Activated CD4-positive, CD25-positive, alpha-beta regulatory T cell treated with anti-CD3 and anti-CD28 coated beads, Interleukin-2, amount 50 U/mL, for 16 hours (primary cell): ENCODE data around the gene CHRM3.

Experiments used
- DNase-seq: peaks from one replicate; pipeline ENCODE4 v3.0.0-alpha.2; 2020; ENCODE audit warnings: low read depth, low spot score

The CHRM3 gene

DNA sequence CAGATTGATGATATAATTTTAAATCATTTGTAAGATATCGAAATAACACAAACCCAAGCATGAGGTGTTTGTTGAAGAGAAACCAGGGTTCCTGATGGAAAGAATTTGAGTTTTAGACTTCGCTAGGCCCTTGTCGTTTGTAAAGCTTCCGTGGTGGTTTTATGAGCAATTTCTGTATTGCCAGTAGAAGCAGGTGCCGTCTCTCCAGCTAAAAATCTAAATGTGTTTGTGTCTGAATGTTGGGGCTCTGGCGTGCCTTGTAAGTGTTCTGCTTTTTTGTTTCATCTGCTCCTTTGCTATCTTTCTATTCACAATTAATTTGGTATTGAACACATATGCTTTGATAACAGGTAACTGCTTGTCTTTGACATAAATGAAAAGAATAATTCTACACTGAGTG, 27.5 kb downstream of the CHRM3 start:
- no peak for DNase-seq

DNA sequence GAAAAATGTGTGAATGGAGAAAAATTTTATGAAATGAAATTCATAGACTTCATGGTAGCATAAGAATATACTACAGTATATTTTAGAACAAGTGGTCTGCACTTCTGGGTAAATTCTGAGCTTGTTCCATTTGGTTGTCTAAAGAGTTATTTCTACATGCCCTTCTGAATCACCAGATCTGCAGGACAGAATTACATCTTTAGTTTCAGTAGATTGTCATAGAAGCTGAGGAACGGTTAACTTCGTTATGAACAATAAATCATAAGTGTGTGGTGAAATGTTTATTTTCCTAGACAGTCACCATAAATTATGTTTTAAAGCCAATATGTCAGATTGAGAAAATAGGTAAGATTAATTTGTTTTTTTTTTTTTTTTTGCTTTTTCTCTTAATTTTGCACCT, 30.9 kb downstream of the CHRM3 start:
- no peak for DNase-seq

DNA sequence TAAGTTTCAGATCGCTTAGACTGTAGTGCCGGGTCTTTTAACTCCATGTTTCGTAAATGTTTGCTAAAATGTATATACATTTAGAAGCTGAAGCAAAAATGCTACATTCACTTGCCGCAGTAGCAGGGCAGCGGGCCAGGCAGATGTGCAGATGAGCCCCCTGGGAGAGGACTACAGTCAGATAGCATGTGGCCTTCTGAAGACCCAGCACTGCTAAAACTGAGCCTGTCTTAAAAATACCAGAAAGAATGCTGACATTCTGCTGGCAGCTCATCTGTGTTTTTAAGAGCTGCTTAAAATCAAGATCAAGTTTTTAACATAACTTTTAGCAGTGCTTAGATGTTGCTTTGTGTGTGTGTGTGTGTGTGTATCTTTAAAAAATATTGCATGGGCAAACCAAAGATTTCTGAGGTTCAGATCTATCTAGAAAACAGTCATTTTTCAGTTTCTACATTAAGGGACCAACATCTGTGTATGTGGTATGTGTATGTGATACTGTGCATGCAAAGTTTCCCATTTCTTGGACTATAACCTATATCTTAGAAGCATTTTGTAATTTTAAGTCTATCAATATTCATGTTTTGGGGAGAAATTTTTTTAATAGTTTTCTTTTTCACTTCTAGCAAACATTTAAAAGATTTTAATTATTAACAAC, 31.7 kb downstream of the CHRM3 start:
- DNase-seq: no peak

DNA sequence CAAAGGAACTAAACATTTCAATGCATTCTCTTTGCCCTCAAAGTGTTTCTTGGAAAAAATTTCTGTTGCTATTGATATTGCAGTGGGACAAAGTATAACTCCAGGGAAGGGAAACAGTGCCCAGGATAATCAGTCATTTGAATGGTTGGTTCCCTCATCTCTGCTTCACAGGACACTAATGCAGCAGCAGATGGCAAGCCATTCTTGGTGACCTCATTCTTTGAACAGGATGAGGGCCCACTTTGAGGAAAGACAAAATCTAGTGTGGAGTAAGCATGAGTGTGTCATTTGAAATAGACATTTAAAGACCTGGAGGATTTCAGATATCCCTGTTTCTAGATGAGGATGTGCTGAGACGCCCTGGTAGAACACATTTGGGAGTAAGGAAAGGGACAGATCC, 32.3 kb downstream of the CHRM3 start:
- no peak for DNase-seq

DNA sequence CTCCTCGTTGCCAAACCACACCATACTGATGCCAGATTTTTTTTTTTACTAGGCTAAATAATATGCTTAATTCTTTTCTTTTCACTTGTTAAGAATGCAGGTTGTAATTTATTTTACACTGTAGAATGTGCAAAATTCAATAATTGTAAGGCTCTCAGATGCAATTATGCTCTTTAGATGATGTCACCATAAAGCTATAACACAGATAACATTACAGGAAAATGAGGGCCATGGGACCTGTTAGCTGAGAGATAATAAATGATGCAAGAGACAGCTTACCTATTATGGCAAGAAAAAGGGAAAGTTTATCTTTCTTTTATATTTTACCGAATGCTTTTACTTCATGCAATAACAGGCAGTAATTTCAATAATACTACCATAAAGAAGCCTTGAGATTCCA, 35.4 kb downstream of the CHRM3 start:
- DNase-seq: no peak

DNA sequence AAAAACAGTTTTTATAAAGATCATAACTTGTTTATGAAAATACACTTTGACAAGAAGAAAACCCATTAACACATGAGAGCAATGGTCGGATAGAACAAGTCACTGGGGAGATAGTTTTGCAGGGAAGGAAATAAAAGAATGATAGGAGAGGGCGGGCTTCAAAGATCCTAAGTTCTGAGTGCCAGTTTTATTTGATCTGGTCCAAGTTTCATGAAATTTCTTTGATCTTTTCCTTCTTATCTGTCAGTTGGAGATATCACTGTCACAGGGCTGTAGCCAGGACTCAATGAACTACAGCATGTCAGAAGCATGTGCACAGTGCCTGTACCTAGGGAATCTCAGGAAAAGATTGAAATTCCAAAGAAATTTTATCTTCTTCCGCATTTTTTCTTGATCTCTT, 36.5 kb downstream of the CHRM3 start:
- DNase-seq: no peak

DNA sequence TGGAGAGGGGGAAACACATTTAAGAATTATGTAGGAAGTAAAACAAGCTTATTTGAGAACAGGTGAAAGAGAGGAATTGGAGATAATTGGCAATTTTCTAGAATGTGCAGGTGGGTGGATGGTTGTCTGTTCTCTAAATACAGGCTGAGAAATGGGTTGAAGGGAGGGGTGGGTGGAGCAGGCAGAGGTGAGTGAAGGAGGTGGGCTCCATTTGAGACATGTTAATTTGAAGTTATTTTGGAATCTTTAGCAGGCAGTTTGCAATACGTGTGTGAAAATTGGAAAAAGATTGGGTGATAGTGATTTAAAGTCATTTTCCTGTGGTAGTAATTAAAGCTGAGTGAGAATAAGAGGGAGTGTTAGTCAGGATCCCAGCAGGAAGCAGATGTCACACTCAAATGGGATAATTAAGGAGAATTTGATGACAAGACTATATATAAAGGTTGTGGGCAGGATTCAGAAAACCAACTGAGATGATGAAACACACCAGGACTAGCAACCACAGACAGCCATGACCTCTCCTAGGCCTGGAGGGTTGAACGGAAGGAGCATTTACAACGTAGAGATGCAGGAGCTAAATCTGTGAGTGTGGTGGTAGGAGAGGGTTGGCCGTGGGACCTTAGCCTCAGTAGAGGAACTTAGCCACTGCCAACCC, 40.6 kb downstream of the CHRM3 start:
- DNase-seq: no peak

DNA sequence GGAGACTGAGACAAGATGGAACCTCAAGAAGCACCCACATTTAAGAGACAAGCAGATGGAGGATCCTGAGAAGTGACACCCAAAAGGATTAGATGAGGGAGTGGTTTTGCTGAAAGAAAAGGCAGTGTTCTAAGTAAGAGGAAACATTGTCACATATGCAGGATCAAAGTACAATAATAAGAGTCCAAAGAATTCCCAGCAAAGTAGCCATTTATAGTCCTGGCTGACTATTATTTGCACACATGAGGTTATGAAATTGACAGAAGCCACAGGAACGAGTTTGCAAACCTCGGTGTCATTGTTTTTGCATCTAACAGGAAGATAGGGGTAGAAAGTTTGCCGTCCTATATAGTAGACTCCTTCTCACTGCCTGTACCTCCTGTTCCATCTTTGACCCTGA, 41.3 kb downstream of the CHRM3 start:
- no peak for DNase-seq

DNA sequence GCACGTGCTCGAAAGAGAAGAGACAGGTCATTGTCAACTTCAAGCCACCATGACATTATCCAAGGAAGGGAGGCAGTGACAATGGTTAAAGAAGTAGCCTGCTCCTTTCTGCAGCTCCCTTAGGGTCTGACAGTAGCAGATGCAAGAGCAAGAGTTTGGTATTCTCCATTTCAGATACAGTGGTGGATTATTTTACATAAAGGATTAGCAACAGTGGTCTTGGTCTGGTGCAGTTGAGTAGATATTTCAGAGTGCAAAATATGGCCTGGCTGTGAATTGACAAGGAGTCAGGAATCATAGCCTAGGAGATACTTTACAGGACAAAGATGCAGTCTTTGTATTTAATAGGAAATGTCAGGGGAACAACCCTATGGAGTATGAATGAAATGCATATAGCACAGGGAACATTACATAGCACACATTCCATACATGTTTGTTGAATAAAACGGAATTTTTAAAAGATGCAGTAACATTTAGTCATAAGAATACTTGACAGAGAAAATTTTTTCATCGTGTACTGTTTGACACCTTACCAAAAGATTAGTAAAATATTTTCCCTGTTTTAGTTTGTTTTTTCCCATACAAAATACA, 41.8 kb downstream of the CHRM3 start:
- DNase-seq: no peak

DNA sequence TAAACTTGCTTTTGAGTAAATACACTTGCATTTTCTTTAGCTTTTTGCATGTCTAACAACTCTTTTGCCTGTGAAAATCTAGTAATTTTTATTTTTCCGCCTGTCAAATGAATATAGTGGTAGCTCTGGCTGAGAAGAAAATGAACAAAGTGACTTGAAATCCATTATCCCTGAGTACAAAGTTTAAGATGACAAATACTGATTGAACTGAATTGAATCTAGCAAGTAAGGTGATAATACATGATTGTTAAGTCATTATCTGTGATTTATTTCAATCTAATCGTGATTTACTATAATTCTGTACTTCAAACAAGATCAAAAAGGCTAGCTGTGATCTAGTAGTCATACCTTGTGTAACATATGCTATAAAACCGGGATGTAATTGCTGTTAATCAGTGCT, 42.8 kb downstream of the CHRM3 start:
- DNase-seq: no peak

DNA sequence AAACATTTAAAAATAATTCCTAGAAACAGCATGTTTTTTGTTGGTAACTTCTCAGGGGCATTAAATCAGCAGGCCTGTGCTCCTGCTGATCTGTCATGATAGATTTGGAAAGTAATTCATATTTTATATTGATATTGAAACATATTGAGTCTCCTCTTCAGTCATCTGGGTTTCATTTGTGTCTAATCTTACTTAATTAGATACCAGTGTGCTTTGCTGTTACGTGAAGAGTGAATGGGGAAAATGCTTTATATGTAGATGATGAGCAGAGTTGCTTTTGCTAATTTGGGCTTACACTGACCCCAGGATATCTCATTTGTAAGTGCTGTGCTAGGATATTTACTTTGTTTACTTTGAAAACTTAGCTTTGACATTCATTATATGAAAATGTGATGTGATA, 45.9 kb downstream of the CHRM3 start:
- no peak for DNase-seq

DNA sequence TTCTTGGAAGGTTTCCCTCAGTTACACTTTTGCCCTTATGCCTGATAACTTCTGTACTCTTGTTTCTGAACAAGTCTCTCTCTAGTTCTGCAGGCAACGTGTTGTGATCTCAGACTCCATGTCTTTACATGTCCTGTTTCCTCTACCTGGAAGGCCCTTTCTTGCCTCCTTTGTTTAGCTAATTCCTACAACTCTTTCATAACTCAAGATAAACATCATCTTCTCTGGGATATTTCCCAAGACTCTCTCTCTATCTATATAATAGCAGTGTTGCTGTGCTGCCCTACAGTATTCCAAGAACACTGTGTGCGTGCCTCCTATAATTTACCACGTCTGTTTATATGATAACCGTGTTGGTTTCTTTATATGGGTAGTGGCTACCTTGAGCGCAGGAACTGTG, 47.8 kb downstream of the CHRM3 start:
- no peak for DNase-seq
